GM18502 (cell line): ENCODE results near the gene AADACL4.

Experiments
- ATAC-seq: cut with Tn5 transposase; IDR thresholded peaks from one replicate; pipeline ENCODE4 v1.9.1; 2021; ENCODE audit warnings: mild to moderate bottlenecking; ENCODE audit not compliant: unreplicated experiment, poor library complexity

The AADACL4 gene

GRCh38 chr1:12610305-12610935 lies 33.5 kb upstream of the AADACL4 start:
- ATAC-seq, result no peak

GRCh38 chr1:12610941-12611340 lies 32.9 kb upstream of the AADACL4 start:
- ATAC-seq, result no peak

- no peak for ATAC-seq
These were observed 30.7 kb upstream of the AADACL4 start for GRCh38 chr1:12613180-12613579.

- no peak for ATAC-seq
These were observed 29.3 kb upstream of the AADACL4 start for GRCh38 chr1:12614402-12615158.

- no peak for ATAC-seq
These were observed 28.6 kb upstream of the AADACL4 start for GRCh38 chr1:12615159-12615864.

- no peak for ATAC-seq
These were observed 27.8 kb upstream of the AADACL4 start for GRCh38 chr1:12615865-12616708.

GRCh38 chr1:12616709-12617373 lies 27.0 kb upstream of the AADACL4 start:
- no peak for ATAC-seq

- ATAC-seq, result no peak
These were observed 26.4 kb upstream of the AADACL4 start for GRCh38 chr1:12617511-12617900.

- no peak for ATAC-seq
These were observed 25.8 kb upstream of the AADACL4 start, which contains the start of gene DHRS3 for GRCh38 chr1:12617901-12618660. Gene DHRS3 (minus strand): TSS chr1:12618210. CDS start chr1:12617348, 862 bp downstream.

- no peak for ATAC-seq
These were observed 25.3 kb upstream of the AADACL4 start for GRCh38 chr1:12618661-12618964.

GRCh38 chr1:12618965-12619791 lies 24.7 kb upstream of the AADACL4 start:
- ATAC-seq, result no peak

GRCh38 chr1:12619792-12620487 lies 23.9 kb upstream of the AADACL4 start:
- no peak for ATAC-seq

- no peak for ATAC-seq
These were observed 23.4 kb upstream of the AADACL4 start for GRCh38 chr1:12620488-12620865.

GRCh38 chr1:12620931-12621330 lies 23.0 kb upstream of the AADACL4 start:
- ATAC-seq, result no peak

GRCh38 chr1:12621346-12622335 lies 22.2 kb upstream of the AADACL4 start:
- ATAC-seq, result no peak

GRCh38 chr1:12622506-12622905 lies 21.4 kb upstream of the AADACL4 start:
- ATAC-seq, result no peak

- no peak for ATAC-seq
These were observed 18.6 kb upstream of the AADACL4 start for GRCh38 chr1:12625276-12625675.
